DND-41 (cell line): Measurements from ENCODE around the gene LRRC37B.
"Not testable (repeated sequence)": the region's sequence is repeated elsewhere in the genome, so short reads cannot be mapped to it uniquely, and the experiment has no call there.

Experiments
- EZH2 ChIP-seq: IDR thresholded peaks from 3 replicates; pipeline ENCODE4 v1.6.1; 2012; ENCODE audit warnings: borderline replicate concordance, low read depth, mild to moderate bottlenecking, moderate library complexity, low read length, inconsistent platforms; ENCODE audit not compliant: severe bottlenecking
- TF ChIP-seq, protein P1 (sequence below): IDR thresholded peaks from 2 replicates; pipeline ENCODE4 v1.5.1; 2012; ENCODE audit warnings: borderline replicate concordance, low read length, moderate library complexity, mild to moderate bottlenecking; ENCODE audit not compliant: poor library complexity, severe bottlenecking; ENCODE audit errors: extremely low read depth

DNA sequence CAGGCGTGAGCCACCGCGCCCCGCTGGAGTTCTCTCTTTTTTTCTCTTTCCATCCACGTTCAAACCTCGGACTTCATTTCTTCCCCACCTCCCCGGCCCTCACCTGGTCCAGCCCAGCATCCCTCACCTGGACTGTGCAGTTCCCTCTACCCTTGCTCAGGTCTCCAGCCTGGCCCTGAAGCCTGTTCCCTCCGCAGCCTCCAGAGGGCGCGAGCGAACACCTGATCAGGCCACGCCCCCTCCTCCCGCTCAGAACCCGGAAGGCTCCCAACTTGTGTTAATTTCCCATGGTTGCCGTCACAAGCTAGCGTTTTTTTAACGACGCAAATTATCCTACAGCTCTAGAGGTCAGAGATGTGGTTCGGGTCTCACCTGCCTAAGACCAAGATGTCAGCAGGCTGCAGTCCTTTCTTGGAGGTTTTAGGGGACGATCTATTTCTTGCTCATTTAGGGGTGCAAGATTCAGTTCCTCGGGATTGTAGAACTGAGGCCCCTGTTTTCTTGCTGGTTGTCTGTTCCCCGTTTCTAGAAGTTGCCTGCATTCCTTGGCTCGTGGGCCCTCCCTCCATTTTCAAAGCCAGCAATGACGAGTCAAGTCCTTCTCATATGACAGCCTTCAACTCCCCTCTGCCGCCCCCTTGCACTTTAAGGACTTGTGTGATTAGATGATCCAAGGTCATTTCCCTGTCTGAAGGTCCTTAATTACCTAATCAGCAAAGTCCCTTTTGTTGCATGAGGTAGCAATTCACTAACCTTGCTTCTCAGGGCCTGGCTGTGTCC lies 59.9 kb downstream of the LRRC37B start:
- TF ChIP-seq, protein P1, sequence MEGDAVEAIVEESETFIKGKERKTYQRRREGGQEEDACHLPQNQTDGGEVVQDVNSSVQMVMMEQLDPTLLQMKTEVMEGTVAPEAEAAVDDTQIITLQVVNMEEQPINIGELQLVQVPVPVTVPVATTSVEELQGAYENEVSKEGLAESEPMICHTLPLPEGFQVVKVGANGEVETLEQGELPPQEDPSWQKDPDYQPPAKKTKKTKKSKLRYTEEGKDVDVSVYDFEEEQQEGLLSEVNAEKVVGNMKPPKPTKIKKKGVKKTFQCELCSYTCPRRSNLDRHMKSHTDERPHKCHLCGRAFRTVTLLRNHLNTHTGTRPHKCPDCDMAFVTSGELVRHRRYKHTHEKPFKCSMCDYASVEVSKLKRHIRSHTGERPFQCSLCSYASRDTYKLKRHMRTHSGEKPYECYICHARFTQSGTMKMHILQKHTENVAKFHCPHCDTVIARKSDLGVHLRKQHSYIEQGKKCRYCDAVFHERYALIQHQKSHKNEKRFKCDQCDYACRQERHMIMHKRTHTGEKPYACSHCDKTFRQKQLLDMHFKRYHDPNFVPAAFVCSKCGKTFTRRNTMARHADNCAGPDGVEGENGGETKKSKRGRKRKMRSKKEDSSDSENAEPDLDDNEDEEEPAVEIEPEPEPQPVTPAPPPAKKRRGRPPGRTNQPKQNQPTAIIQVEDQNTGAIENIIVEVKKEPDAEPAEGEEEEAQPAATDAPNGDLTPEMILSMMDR = not testable (repeated sequence)
- not testable (repeated sequence) for TF ChIP-seq EZH2
